PFSK-1 (cell line): ENCODE results near the gene FRMD4A.

Source experiments
- POLR2AphosphoS5 ChIP-seq: IDR thresholded peaks from 2 replicates; pipeline ENCODE4 v1.6.1; 2012; ENCODE audit warnings: low read depth, mild to moderate bottlenecking, control low read depth, low read length, moderate library complexity
- TAF1 ChIP-seq: IDR thresholded peaks from 2 replicates; pipeline ENCODE4 v1.6.1; 2012; ENCODE audit warnings: low read length, control low read depth, borderline replicate concordance; ENCODE audit not compliant: insufficient read depth
- TF ChIP-seq, protein P1 (sequence below), 2 experiments: IDR thresholded peaks; 2 replicates each; pipeline versions ENCODE4 v1.6.1 to v1.8.0; 2011 to 2012; ENCODE audit warnings: low read depth in 2 of 2, low read length in 2 of 2, control low read depth in 1 of 2, inconsistent platforms in 1 of 2, mild to moderate bottlenecking in 1 of 2, moderate library complexity in 1 of 2; ENCODE audit not compliant: insufficient read depth in 1 of 2

DNA sequence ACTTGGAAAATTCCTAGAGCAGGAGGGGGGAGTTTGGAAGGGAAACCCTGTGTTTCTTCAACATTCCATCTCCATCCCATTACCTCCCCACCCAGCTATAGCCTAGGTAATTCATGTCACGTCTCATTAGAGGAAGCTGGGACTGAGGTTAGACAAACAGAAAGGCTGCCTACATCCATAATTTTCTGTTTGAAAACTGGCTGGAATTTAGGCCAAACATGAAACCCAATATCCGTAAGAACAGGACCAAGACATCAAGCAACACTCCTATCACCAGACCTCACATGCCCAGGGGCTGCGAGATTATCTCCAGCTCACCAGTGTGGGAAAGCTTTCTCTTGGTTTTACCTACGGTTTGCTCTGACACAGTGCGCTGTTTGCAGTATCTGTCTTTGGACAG lies 316.3 kb downstream of the FRMD4A start:
- TF ChIP-seq POLR2AphosphoS5 = no peak
- TF ChIP-seq TAF1 = no peak
- TF ChIP-seq, protein P1, sequence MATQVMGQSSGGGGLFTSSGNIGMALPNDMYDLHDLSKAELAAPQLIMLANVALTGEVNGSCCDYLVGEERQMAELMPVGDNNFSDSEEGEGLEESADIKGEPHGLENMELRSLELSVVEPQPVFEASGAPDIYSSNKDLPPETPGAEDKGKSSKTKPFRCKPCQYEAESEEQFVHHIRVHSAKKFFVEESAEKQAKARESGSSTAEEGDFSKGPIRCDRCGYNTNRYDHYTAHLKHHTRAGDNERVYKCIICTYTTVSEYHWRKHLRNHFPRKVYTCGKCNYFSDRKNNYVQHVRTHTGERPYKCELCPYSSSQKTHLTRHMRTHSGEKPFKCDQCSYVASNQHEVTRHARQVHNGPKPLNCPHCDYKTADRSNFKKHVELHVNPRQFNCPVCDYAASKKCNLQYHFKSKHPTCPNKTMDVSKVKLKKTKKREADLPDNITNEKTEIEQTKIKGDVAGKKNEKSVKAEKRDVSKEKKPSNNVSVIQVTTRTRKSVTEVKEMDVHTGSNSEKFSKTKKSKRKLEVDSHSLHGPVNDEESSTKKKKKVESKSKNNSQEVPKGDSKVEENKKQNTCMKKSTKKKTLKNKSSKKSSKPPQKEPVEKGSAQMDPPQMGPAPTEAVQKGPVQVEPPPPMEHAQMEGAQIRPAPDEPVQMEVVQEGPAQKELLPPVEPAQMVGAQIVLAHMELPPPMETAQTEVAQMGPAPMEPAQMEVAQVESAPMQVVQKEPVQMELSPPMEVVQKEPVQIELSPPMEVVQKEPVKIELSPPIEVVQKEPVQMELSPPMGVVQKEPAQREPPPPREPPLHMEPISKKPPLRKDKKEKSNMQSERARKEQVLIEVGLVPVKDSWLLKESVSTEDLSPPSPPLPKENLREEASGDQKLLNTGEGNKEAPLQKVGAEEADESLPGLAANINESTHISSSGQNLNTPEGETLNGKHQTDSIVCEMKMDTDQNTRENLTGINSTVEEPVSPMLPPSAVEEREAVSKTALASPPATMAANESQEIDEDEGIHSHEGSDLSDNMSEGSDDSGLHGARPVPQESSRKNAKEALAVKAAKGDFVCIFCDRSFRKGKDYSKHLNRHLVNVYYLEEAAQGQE (IDR thresholded peaks at IDR 0.05; ENCODE audit: insufficient read depth in 1 of 2, low read depth in 2 of 2, low read length in 2 of 2) = no peak
